HCT116 (cell line): ENCODE results near the gene ARL11. TPM values are rescaled to one million over a fixed set of nuclear protein-coding genes. Genes with fewer than 3 reads are reported as not detected.

Experiments
- ATAC-seq: fragments of 200-7000 bp; cut with Tn5 transposase; 2 replicates; pipeline ENCODE4 v1.9.1; 2020; ENCODE audit warnings: mild to moderate bottlenecking, moderate library complexity
- BruUV-seq: library from RNA; stranded (reverse); fragments of 400-500 nt; replicated peaks from 2 replicates; lab custom pipeline; 2021; lab: Mats Ljungman, UMichigan
- CTCF ChIA-PET: fragments of 300-600 bp; sonication (Branson Sonifier 250); formaldehyde crosslinking; loops from one replicate; lab custom pipeline; 2021; ENCODE audit warnings: antibody characterized with exemption; lab: Charles Lee
- POLR2A ChIA-PET: fragments of 300-600, 350-600 bp; sonication (Branson Sonifier 250); formaldehyde crosslinking; loops from one replicate; lab custom pipeline; 2021; ENCODE audit warnings: antibody characterized with exemption; lab: Charles Lee
- RAD21 ChIA-PET, 2 experiments: fragments of 300-600 bp; sonication (Branson Sonifier 250); formaldehyde crosslinking; loops; one replicate each; lab custom pipeline; 2023; ENCODE audit warnings: low total read pairs in 2 of 2; ENCODE audit not compliant: uncharacterized antibody in 2 of 2, unreplicated experiment in 2 of 2, low non-redundant PET in 1 of 2; lab: Charles Lee
- DNase-seq: peaks from one replicate; pipeline ENCODE4 v3.0.0-alpha.2; 2010; ENCODE audit warnings: low read depth, low spot score
- H2AFZ ChIP-seq: fragments of 200-600 bp; shearing (Covaris generic), sonication (generic); 2 replicates; pipeline ENCODE4 v1.6.1; 2017; ENCODE audit warnings: low read depth, mixed run types, mixed read lengths, antibody characterized with exemption, low read length; ENCODE audit not compliant: poor library complexity, severe bottlenecking
- H3K27ac ChIP-seq: 2 replicates; pipeline ENCODE4 v1.5.1; 2012; ENCODE audit warnings: low read depth, low read length
- H3K27me3 ChIP-seq: fragments of 200-600 bp; sonication (generic); 2 replicates; pipeline ENCODE4 v1.6.1; 2016; ENCODE audit warnings: mixed run types, low read length, mixed read lengths; ENCODE audit not compliant: insufficient read depth
- H3K36me3 ChIP-seq, 2 experiments: fragments of 200-500 bp in 1 of 2; fragments of 200-600 bp in 1 of 2; sonication (Bioruptor generic) in 1 of 2; sonication (generic) in 1 of 2; 2 replicates each; pipeline versions ENCODE4 v1.5.1 to v1.6.1; 2014 to 2016; ENCODE audit warnings: low read length in 2 of 2, inconsistent platforms in 1 of 2, mixed read lengths in 1 of 2, mixed run types in 1 of 2; ENCODE audit not compliant: insufficient read depth in 2 of 2, control insufficient read depth in 1 of 2
- H3K4me1 ChIP-seq, 2 experiments: fragments of 200-600 bp in 1 of 2; sonication (generic) in 1 of 2; 2 replicates each; pipeline versions ENCODE4 v1.5.1 to v1.6.1; 2012 to 2017; ENCODE audit warnings: low read length in 2 of 2, inconsistent platforms in 1 of 2, mild to moderate bottlenecking in 1 of 2, mixed read lengths in 1 of 2, mixed run types in 1 of 2, moderate library complexity in 1 of 2; ENCODE audit not compliant: insufficient read depth in 2 of 2, control insufficient read depth in 1 of 2
- H3K4me2 ChIP-seq: fragments of 200-600 bp; sonication (generic); 2 replicates; pipeline ENCODE4 v1.6.1; 2017; ENCODE audit warnings: mixed run types, low read length, mixed read lengths
- H3K4me3 ChIP-seq, 2 experiments: fragments of 200-600 bp in 1 of 2; sonication (generic) in 1 of 2; replicated peaks in 1 of 2; 2 replicates each; pipeline ENCODE4 v1.5.1; 2011 to 2016; ENCODE audit warnings: low read length in 2 of 2, control low read depth in 1 of 2, low read depth in 1 of 2, mild to moderate bottlenecking in 1 of 2, mixed read lengths in 1 of 2, mixed run types in 1 of 2
- H3K79me2 ChIP-seq: fragments of 200-600 bp; sonication (generic); 2 replicates; pipeline ENCODE4 v1.6.1; 2017; ENCODE audit warnings: mild to moderate bottlenecking, mixed run types, low read length, moderate library complexity, mixed read lengths; ENCODE audit not compliant: insufficient read depth
- H3K9ac ChIP-seq: fragments of 200-600 bp; sonication (generic); 2 replicates; pipeline ENCODE4 v1.6.1; 2016; ENCODE audit warnings: low read length, mixed read lengths
- H3K9me2 ChIP-seq: fragments of 200-600 bp; sonication (generic), shearing (Covaris generic); 2 replicates; pipeline ENCODE4 v1.6.1; 2017; ENCODE audit warnings: mixed run types, mild to moderate bottlenecking, moderate library complexity; ENCODE audit not compliant: insufficient read depth
- H3K9me3 ChIP-seq, 2 experiments: fragments of 200-500 bp in 1 of 2; fragments of 200-600 bp in 1 of 2; sonication (Bioruptor generic) in 1 of 2; sonication (generic) in 1 of 2; 2 replicates each; pipeline ENCODE4 v1.6.1; 2014 to 2017; ENCODE audit warnings: low read length in 2 of 2, mixed read lengths in 2 of 2, inconsistent platforms in 1 of 2, low read depth in 1 of 2, mild to moderate bottlenecking in 1 of 2, mixed run types in 1 of 2, moderate library complexity in 1 of 2; ENCODE audit not compliant: control insufficient read depth in 1 of 2, insufficient read depth in 1 of 2
- H4K20me1 ChIP-seq: fragments of 200-600 bp; sonication (generic), shearing (Covaris generic); 2 replicates; pipeline ENCODE4 v1.6.1; 2017; ENCODE audit warnings: mixed run types, mild to moderate bottlenecking, moderate library complexity; ENCODE audit not compliant: insufficient read depth
- CEBPB ChIP-seq: IDR thresholded peaks from 2 replicates; pipeline ENCODE4 v1.6.1; 2012; ENCODE audit warnings: low read depth
- EGR1 ChIP-seq: IDR thresholded peaks from 2 replicates; pipeline ENCODE4 v1.6.1; 2012; ENCODE audit warnings: low read depth
- EZH2 ChIP-seq: fragments of 200-600 bp; sonication (generic); IDR thresholded peaks from 2 replicates; pipeline ENCODE4 v1.6.1; 2017; ENCODE audit warnings: antibody characterized with exemption, mixed run types
- EZH2phosphoT487 ChIP-seq: fragments of 200-600 bp; IDR thresholded peaks from 2 replicates; pipeline ENCODE4 v1.6.1; 2018; ENCODE audit warnings: antibody characterized with exemption, borderline replicate concordance
- FOSL1 ChIP-seq: IDR thresholded peaks from 2 replicates; pipeline ENCODE4 v1.6.1; 2012; ENCODE audit warnings: low read depth
- JUND ChIP-seq: IDR thresholded peaks from 2 replicates; pipeline ENCODE4 v1.6.1; 2012
- POLR2A ChIP-seq: IDR thresholded peaks from 2 replicates; pipeline ENCODE4 v1.7.0; 2011; ENCODE audit warnings: borderline replicate concordance; ENCODE audit not compliant: insufficient read depth, insufficient read length; ENCODE audit errors: extremely low read depth
- RAD21 ChIP-seq: IDR thresholded peaks from 2 replicates; pipeline ENCODE4 v1.6.1; 2012; ENCODE audit warnings: low read depth, mild to moderate bottlenecking
- SIN3A ChIP-seq: IDR thresholded peaks from 2 replicates; pipeline ENCODE4 v1.6.1; 2012; ENCODE audit warnings: low read depth
- SRF ChIP-seq: IDR thresholded peaks from 2 replicates; pipeline ENCODE4 v1.6.1; 2012; ENCODE audit warnings: low read depth
- TCF7L2 ChIP-seq: IDR thresholded peaks from 2 replicates; pipeline ENCODE4 v1.7.0; 2011; ENCODE audit warnings: borderline replicate concordance, inconsistent platforms; ENCODE audit not compliant: insufficient read depth, insufficient read length; ENCODE audit errors: extremely low read depth
- YY1 ChIP-seq: IDR thresholded peaks from 2 replicates; pipeline ENCODE4 v1.6.1; 2011; ENCODE audit warnings: low read length, low read depth, moderate library complexity, mild to moderate bottlenecking; ENCODE audit not compliant: insufficient replicate concordance; ENCODE audit errors: extremely low read depth
- ZFX ChIP-seq: fragments of 450-650 bp; IDR thresholded peaks from 2 replicates; pipeline ENCODE4 v1.6.1; 2017
- ZNF274 ChIP-seq: fragments of 200-500 bp; sonication (Bioruptor generic); IDR thresholded peaks from 2 replicates; pipeline ENCODE4 v1.6.1; 2014; ENCODE audit warnings: mild to moderate bottlenecking, low read depth, low read length, inconsistent platforms
- intact Hi-C: fragments of 100-400 bp; cut with micrococcal nuclease; formaldehyde crosslinking; loops from 2 replicates; pipeline ENCODE4 v1.10.0; 2022
- total RNA-seq: library from RNA; stranded (reverse); gene quantifications from one replicate; pipeline ENCODE4 v1.2.1, GENCODE V29; 2021; ENCODE audit not compliant: unreplicated experiment
- TF ChIP-seq, protein P1 (sequence below): IDR thresholded peaks from 2 replicates; pipeline ENCODE4 v1.6.1; 2012; ENCODE audit warnings: low read depth
- TF ChIP-seq, protein P2 (sequence below): IDR thresholded peaks from 2 replicates; pipeline ENCODE4 v1.6.1; 2012

Gene ARL11
- total RNA-seq, 1 experiment from 2014 or later, result not detected

DNA sequence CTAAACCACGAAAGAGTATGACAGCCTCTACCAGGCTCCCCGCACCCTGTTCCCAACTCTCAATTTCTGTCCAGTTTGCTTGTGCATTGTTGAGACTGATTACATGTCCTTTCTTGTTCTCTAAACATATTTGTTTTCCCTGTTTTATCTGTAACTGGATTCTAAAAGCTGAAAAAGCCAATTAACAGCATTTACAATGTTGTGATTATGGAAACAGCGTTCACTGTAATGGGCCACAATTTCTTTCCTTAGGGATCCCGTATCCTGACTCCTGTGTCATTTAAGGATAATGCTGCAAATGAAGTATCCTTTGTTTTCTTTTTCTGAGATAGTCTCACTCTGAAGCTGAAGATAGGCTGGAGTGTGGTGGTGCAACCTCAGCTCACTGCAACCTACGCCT, 42.5 kb downstream of the ARL11 start:
- no peak overlapping the region for H3K4me3 ChIP-seq
- H3K79me2 ChIP-seq, result peaks cover 44% of the 10 kb centered on the region
- no peak overlapping the region for H3K4me2 ChIP-seq
- POLR2A ChIA-PET, result no interaction called here
- RAD21 ChIA-PET, result interaction anchor here in 1 of 2 experiments (1.0 kb wide), 1 partner anchor 265 kb away, joined by 4 read pairs; the partner anchor contains the start of gene SPRYD7
- no peaks in the 10 kb centered on the region for H3K9me3 ChIP-seq
- DNase-seq, result no peak
- intact Hi-C loops, result loop anchor here (10.0 kb wide), 1 partner anchor 324 kb away; the partner anchor contains the start of gene TRIM13
- H3K4me1 ChIP-seq, result peaks cover 0 to 11% of the 10 kb centered on the region in 2 experiments; a peak in 2 of 4 replicates
- no TSS peak for BruUV-seq
- no peaks in the 10 kb centered on the region for H3K27me3 ChIP-seq
- TF ChIP-seq ZNF274 (no peak), FOSL1 (no peak), SIN3A (no peak), EZH2phosphoT487 (no peak), SRF (no peak), EGR1 (no peak), POLR2A (no peak), CEBPB (no peak), TCF7L2 (no peak), RAD21 (no peak), EZH2 (no peak), JUND (no peak), ZFX (no peak), YY1 (no peak)
- TF ChIP-seq, protein P1, sequence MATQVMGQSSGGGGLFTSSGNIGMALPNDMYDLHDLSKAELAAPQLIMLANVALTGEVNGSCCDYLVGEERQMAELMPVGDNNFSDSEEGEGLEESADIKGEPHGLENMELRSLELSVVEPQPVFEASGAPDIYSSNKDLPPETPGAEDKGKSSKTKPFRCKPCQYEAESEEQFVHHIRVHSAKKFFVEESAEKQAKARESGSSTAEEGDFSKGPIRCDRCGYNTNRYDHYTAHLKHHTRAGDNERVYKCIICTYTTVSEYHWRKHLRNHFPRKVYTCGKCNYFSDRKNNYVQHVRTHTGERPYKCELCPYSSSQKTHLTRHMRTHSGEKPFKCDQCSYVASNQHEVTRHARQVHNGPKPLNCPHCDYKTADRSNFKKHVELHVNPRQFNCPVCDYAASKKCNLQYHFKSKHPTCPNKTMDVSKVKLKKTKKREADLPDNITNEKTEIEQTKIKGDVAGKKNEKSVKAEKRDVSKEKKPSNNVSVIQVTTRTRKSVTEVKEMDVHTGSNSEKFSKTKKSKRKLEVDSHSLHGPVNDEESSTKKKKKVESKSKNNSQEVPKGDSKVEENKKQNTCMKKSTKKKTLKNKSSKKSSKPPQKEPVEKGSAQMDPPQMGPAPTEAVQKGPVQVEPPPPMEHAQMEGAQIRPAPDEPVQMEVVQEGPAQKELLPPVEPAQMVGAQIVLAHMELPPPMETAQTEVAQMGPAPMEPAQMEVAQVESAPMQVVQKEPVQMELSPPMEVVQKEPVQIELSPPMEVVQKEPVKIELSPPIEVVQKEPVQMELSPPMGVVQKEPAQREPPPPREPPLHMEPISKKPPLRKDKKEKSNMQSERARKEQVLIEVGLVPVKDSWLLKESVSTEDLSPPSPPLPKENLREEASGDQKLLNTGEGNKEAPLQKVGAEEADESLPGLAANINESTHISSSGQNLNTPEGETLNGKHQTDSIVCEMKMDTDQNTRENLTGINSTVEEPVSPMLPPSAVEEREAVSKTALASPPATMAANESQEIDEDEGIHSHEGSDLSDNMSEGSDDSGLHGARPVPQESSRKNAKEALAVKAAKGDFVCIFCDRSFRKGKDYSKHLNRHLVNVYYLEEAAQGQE, result no peak
- TF ChIP-seq, protein P2, sequence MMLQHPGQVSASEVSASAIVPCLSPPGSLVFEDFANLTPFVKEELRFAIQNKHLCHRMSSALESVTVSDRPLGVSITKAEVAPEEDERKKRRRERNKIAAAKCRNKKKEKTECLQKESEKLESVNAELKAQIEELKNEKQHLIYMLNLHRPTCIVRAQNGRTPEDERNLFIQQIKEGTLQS, result no peak
- no peak for ATAC-seq
- CTCF ChIA-PET, result interaction anchor here (0.9 to 1.5 kb wide), 4 partner anchors 177 to 1398 kb away, joined by 3 to 7 read pairs (median 4); no protein-coding TSS in a partner anchor
- peaks cover 3% of the 10 kb centered on the region; the same call in 1 of the 2 replicates for H4K20me1 ChIP-seq
- no peak overlapping the region for H3K9ac ChIP-seq
- no peak overlapping the region for H2AFZ ChIP-seq
- H3K9me2 ChIP-seq, result no peaks in the 10 kb centered on the region
- no peak overlapping the region for H3K27ac ChIP-seq
- H3K36me3 ChIP-seq, result peaks cover 7 to 24% of the 10 kb centered on the region in 2 experiments; a peak in 2 of 4 replicates
